HG03025 (cell line): ENCODE measurements around the gene ACSL5.
"Not testable (repeated sequence)": the region's sequence is repeated elsewhere in the genome, so short reads cannot be mapped to it uniquely, and the experiment has no call there.

ENCODE experiments used
- ATAC-seq: cut with Tn5 transposase; IDR thresholded peaks from one replicate; pipeline ENCODE4 v1.9.1; 2021; ENCODE audit warnings: mild to moderate bottlenecking, moderate library complexity; ENCODE audit not compliant: unreplicated experiment, low FRiP score

ACSL5 gene

GRCh38 chr10:112406806-112407205, 32.9 kb downstream of the ACSL5 start:
- not testable (repeated sequence) for ATAC-seq

GRCh38 chr10:112407696-112408095, 33.8 kb downstream of the ACSL5 start:
- ATAC-seq = no peak

- ATAC-seq = no peak
These were observed 35.4 kb downstream of the ACSL5 start for GRCh38 chr10:112409299-112409698.

- ATAC-seq = no peak
These were observed 35.8 kb downstream of the ACSL5 start for GRCh38 chr10:112409755-112410154.

GRCh38 chr10:112412696-112413095, 38.8 kb downstream of the ACSL5 start:
- no peak for ATAC-seq

GRCh38 chr10:112421731-112422130, 47.8 kb downstream of the ACSL5 start:
- no peak for ATAC-seq

GRCh38 chr10:112424651-112425050, 50.7 kb downstream of the ACSL5 start:
- no peak for ATAC-seq

GRCh38 chr10:112426111-112426510, 52.2 kb downstream of the ACSL5 start:
- no peak for ATAC-seq

- ATAC-seq = no peak
These were observed 55.2 kb downstream of the ACSL5 start for GRCh38 chr10:112429147-112429546.

GRCh38 chr10:112429654-112430230, 55.8 kb downstream of the ACSL5 start:
- no peak for ATAC-seq

GRCh38 chr10:112433136-112433535, 59.2 kb downstream of the ACSL5 start:
- ATAC-seq = no peak

- ATAC-seq = no peak
These were observed 61.2 kb downstream of the ACSL5 start for GRCh38 chr10:112434988-112435619.

GRCh38 chr10:112438356-112438755, 64.4 kb downstream of the ACSL5 start:
- ATAC-seq = no peak

- no peak for ATAC-seq
These were observed 67.6 kb downstream of the ACSL5 start for GRCh38 chr10:112441520-112441919.

- no peak for ATAC-seq
These were observed 68.1 kb downstream of the ACSL5 start for GRCh38 chr10:112442063-112442462.

GRCh38 chr10:112446055-112446854, 72.3 kb downstream of the ACSL5 start:
- peak; percentile 41 for ATAC-seq

- ATAC-seq = peak; percentile 90
These were observed 73.1 kb downstream of the ACSL5 start, which contains the start of the genes VTI1A and ZDHHC6 for GRCh38 chr10:112446855-112447619. Gene VTI1A, plus strand, starts transcription at chr10:112447215. Its CDS starts 159 bp downstream, at chr10:112447374. Gene ZDHHC6, minus strand, starts transcription at chr10:112446914. Its CDS starts 1,478 bp downstream, at chr10:112445436.

GRCh38 chr10:112447620-112447928, 73.7 kb downstream of the ACSL5 start:
- no peak for ATAC-seq

GRCh38 chr10:112448888-112449287, 75.0 kb downstream of the ACSL5 start:
- ATAC-seq = no peak

GRCh38 chr10:112454910-112455779, 81.2 kb downstream of the ACSL5 start:
- ATAC-seq = no peak
